Activated T-cell treated with anti-CD3 and anti-CD28 coated beads, Interleukin-2, amount 50 U/mL, for 4 hours (primary cell): Measurements from ENCODE around the gene EGR1. TPM values are rescaled to one million over a fixed set of nuclear protein-coding genes. Genes with fewer than 3 reads are reported as not detected.
A peak's percentile ranks its signal among the peaks of the same experiment; 100 is the strongest.

Experiments used
- ATAC-seq, 2 donors: fragments of 200-7000 bp; cut with Tn5 transposase; one replicate each; pipeline ENCODE4 v1.10.0; 2021
- DNase-seq: peaks from one replicate; pipeline ENCODE4 v3.0.0-alpha.2; 2020
- H3K27me3 Mint-ChIP-seq: one replicate; pipeline ENCODE4 v1.8.0; 2021; ENCODE audit warnings: low read depth, mixed read lengths
- H3K36me3 Mint-ChIP-seq: one replicate; pipeline ENCODE4 v1.8.0; 2022; ENCODE audit warnings: mixed read lengths; ENCODE audit not compliant: insufficient read depth
- H3K4me1 Mint-ChIP-seq: one replicate; pipeline ENCODE4 v1.8.0; 2021; ENCODE audit warnings: low read depth, mixed read lengths
- H3K4me3 Mint-ChIP-seq: one replicate; pipeline ENCODE4 v1.8.0; 2021; ENCODE audit warnings: mild to moderate bottlenecking, moderate library complexity, mixed read lengths
- H3K9me3 Mint-ChIP-seq: one replicate; pipeline ENCODE4 v1.8.0; 2021; ENCODE audit warnings: mixed read lengths
- total RNA-seq, 3 donors: library from RNA; stranded (reverse); gene quantifications; one replicate each; pipeline ENCODE4 v1.2.1, GENCODE V29; 2021

The EGR1 gene
- total RNA-seq, 3 donors from 2014 or later, result 18.9 to 26.4 (median 20.0) TPM

DNA sequence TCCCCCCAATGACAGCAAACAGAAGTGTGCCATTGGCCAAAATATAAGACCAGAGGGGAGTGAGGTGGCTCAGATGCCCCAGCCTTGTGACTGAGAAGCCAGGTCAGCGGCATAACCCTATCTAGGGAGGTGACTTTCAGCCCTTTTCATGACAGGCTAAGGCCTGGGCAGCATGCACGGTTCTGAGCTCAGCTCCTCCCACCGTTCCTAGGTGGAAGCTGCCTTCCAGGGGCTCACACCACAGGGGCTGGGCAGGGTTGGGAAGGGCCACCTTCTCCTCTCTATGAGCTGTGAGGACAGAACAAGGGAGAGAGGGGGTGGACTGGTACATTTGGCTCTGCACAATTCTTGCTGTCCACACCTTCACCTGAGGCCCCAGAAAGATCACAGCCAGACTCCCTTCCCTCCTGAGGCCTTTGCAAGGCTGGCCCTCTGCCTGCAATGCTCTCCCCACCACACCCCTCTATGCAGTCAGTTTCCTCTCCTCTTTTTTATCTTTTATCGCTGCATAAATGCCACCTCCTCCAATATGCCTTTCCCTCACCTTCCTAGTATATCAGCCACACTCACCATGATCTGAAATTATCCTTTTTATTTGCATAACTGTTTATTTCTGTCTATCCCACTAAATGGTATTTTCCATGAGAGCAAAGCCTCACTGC is 5.1 kb upstream of the EGR1 start:
- H3K27me3 Mint-ChIP-seq, result no peaks in the 10 kb centered on the region
- H3K36me3 Mint-ChIP-seq, result no peaks in the 10 kb centered on the region
- no peaks in the 10 kb centered on the region for H3K9me3 Mint-ChIP-seq
- DNase-seq (no peak), ATAC-seq (no peak)
- H3K4me3 Mint-ChIP-seq, result no peak overlapping the region
- peaks cover 39% of the 10 kb centered on the region for H3K4me1 Mint-ChIP-seq

DNA sequence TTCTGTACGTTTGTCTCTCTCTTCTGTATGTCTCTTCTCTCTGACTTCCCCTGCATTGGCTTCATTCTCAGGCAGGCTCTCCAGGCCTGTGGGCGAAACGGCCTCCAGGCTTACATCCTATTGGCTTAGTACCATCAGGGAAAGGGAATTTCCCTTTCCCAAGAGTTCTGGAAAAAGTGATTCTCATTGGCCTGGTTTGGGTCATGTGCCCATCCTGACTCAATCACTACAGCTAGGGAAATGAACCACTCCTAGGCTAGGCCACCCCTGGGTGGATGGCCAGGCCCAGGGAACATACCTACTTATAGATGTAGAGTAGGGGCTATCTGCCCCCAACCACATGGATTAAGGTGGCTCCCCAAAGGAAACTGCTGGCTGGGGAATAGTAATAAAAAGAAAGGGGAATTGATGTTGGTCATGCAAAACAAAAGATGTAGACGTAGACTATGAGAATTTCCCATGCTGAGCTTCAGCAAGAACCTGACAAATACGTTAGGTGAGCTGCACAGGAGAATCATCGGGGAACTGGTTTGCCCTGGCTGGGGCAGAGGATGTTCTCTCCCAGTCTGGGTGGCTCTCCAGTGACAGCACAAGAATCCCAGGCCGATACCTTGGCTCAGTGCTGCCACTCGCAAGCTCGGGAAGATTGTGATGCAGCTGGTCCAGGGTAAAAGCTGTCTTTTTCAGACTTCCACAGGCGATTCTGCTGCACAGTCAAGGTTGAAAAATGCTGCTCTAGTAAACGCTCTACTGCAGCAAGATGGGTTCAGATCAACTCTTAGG is 3.7 kb upstream of the EGR1 start:
- peaks cover 41% of the 10 kb centered on the region for H3K4me1 Mint-ChIP-seq
- no peak overlapping the region for H3K4me3 Mint-ChIP-seq
- no peaks in the 10 kb centered on the region for H3K9me3 Mint-ChIP-seq
- peaks cover under 1% of the 10 kb centered on the region for H3K36me3 Mint-ChIP-seq
- DNase-seq (no peak), ATAC-seq (no peak)
- H3K27me3 Mint-ChIP-seq, result no peaks in the 10 kb centered on the region

DNA sequence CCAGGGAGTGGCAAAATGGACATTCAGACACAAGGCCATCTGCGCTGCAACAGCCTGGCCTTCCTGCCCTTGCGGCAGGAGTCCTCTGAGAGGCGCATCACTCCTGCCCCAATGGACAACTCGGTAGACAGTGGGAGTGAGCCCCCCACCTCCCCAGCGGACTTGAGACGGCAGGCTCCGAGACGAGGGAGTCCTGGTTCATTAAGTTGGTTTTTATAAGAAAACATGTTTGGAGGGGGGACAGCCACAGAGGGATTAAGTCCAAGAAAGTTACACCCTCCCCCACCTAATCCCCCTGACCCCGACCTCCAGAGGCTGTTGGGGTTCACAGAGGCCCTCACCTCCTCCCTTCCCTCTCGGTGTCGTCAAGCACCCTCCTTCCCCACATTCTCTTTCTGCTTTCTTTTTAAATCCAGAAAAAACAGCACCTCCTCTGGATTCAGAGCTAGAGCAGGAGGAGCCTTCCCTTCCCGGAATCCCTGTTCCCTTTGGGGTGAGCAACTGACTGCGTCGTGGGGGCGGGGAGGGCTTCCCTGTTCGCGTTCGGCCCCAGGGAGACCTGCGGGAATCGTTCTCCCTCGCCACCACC is 1.8 kb upstream of the EGR1 start:
- peaks cover 20% of the 10 kb centered on the region for H3K36me3 Mint-ChIP-seq
- peaks cover 50% of the 10 kb centered on the region for H3K4me1 Mint-ChIP-seq
- ATAC-seq, result no peak
- peak overlapping the region; percentile 86 for H3K4me3 Mint-ChIP-seq
- H3K27me3 Mint-ChIP-seq, result no peaks in the 10 kb centered on the region
- DNase-seq, result no peak
- H3K9me3 Mint-ChIP-seq, result no peaks in the 10 kb centered on the region

DNA sequence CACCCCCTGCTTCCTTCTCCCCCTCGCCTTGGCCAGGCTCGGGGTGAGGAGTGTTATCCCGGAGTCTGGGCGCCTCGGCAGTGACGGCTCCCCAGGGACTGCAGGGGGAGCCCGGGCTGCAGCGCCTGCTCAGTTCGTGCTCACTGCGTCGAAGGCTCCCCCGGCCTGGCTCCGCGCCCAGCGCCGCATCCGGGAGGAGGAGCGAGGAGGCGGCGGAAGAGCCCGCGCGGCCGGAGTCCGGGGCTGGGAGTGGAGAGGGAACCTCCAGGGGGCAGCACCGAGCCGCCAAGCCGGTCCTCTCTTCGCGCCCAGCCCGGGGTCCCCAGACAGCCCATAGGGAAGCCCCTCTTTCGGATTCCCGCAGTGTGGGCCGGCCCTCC is 1.3 kb upstream of the EGR1 start:
- peak; percentile 92 for DNase-seq
- no peaks in the 10 kb centered on the region for H3K27me3 Mint-ChIP-seq
- peaks cover 48% of the 10 kb centered on the region for H3K4me1 Mint-ChIP-seq
- H3K9me3 Mint-ChIP-seq, result no peaks in the 10 kb centered on the region
- H3K4me3 Mint-ChIP-seq, result peak overlapping the region; percentile 86
- peak; percentile 61 to 68 for ATAC-seq
- H3K36me3 Mint-ChIP-seq, result peaks cover 21% of the 10 kb centered on the region

DNA sequence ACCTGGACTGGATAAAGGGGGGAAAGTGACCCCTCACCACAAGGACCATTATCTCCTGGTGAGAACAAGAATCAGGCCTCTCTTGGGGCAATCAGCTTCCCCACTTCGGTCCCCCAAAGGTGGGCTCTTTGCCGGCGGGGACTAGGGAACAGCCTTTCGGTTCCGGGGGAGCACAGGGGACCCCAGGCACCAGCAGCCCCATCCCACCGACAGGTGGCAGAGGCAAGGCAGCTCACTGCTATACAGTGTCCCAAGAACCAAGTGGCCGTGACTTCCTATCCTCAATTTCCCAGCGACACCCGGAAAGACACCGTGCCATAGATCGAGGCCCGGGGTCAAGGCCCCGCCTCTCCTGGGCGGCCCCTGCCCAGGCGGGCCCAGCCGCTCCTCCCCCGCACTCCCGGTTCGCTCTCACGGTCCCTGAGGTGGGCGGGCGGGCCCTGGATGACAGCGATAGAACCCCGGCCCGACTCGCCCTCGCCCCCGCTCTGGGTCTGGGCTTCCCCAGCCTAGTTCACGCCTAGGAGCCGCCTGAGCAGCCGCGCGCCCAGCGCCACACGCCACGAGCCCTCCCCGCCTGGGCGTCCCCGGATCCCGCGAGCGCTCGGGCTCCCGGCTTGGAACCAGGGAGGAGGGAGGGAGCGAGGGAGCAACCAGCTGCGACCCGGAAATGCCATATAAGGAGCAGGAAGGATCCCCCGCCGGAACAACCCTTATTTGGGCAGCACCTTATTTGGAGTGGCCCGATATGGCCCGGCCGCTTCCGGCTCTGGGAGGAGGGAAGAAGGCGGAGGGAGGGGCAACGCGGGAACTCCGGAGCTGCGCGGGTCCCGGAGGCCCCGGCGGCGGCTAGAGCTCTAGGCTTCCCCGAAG is 655 bp upstream of the EGR1 start:
- peak; percentile 94 for DNase-seq
- Mint-ChIP-seq H3K36me3 (peaks cover 21% of the 10 kb centered on the region), H3K4me1 (peaks cover 41% of the 10 kb centered on the region), H3K4me3 (peak overlapping the region; percentile 86), H3K9me3 (no peaks in the 10 kb centered on the region), H3K27me3 (no peaks in the 10 kb centered on the region)
- peak; percentile 77 to 79 for ATAC-seq

DNA sequence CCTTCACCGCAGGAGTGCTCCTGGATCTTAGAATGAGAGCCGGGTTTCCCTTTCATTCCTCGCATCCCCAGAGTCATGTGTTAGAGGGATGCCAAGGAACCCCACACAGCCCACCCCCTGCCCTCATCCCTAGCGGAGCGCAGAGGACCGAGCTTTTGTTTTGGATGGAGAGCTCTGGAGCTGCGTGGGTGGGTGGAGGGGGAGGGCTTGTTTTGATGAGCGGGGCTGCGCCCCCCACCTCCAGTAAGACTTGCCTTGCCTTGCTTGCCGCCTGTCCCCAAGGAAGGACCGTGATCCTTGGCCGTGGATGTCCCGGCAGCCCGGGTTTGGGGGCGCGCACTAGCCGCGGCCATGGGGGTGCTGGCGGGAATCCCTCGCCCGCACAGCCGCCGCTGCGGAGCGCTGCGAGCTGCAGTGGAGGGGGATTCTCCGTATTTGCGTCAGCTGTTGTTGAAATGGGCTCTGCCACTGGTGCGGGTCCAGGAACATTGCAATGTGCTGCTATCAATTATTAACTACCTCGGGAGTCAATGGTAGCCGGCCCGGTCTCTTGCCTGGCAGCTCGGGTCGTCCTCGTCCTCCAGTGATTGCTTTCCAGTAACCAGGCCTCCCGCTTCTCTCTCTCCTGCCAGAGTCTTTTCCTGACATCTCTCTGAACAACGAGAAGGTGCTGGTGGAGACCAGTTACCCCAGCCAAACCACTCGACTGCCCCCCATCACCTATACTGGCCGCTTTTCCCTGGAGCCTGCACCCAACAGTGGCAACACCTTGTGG is 1.0 kb downstream of the EGR1 start:
- H3K4me1 Mint-ChIP-seq, result peaks cover 26% of the 10 kb centered on the region
- H3K9me3 Mint-ChIP-seq, result no peaks in the 10 kb centered on the region
- H3K36me3 Mint-ChIP-seq, result peaks cover 21% of the 10 kb centered on the region
- H3K27me3 Mint-ChIP-seq, result no peaks in the 10 kb centered on the region
- DNase-seq (peak; percentile 36), ATAC-seq (no peak)
- H3K4me3 Mint-ChIP-seq, result peak overlapping the region; percentile 86

DNA sequence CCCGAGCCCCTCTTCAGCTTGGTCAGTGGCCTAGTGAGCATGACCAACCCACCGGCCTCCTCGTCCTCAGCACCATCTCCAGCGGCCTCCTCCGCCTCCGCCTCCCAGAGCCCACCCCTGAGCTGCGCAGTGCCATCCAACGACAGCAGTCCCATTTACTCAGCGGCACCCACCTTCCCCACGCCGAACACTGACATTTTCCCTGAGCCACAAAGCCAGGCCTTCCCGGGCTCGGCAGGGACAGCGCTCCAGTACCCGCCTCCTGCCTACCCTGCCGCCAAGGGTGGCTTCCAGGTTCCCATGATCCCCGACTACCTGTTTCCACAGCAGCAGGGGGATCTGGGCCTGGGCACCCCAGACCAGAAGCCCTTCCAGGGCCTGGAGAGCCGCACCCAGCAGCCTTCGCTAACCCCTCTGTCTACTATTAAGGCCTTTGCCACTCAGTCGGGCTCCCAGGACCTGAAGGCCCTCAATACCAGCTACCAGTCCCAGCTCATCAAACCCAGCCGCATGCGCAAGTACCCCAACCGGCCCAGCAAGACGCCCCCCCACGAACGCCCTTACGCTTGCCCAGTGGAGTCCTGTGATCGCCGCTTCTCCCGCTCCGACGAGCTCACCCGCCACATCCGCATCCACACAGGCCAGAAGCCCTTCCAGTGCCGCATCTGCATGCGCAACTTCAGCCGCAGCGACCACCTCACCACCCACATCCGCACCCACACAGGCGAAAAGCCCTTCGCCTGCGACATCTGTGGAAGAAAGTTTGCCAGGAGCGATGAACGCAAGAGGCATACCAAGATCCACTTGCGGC is 1.8 kb downstream of the EGR1 start:
- DNase-seq, result peak; percentile 27
- Mint-ChIP-seq H3K4me3 (peak overlapping the region; percentile 86), H3K9me3 (no peaks in the 10 kb centered on the region), H3K4me1 (peaks cover 23% of the 10 kb centered on the region), H3K27me3 (no peaks in the 10 kb centered on the region), H3K36me3 (peaks cover 21% of the 10 kb centered on the region)
- ATAC-seq, result no peak

DNA sequence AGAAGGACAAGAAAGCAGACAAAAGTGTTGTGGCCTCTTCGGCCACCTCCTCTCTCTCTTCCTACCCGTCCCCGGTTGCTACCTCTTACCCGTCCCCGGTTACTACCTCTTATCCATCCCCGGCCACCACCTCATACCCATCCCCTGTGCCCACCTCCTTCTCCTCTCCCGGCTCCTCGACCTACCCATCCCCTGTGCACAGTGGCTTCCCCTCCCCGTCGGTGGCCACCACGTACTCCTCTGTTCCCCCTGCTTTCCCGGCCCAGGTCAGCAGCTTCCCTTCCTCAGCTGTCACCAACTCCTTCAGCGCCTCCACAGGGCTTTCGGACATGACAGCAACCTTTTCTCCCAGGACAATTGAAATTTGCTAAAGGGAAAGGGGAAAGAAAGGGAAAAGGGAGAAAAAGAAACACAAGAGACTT is 2.4 kb downstream of the EGR1 start:
- DNase-seq, result no peak
- Mint-ChIP-seq H3K27me3 (no peaks in the 10 kb centered on the region), H3K9me3 (no peaks in the 10 kb centered on the region), H3K36me3 (peaks cover 21% of the 10 kb centered on the region), H3K4me1 (peaks cover 23% of the 10 kb centered on the region), H3K4me3 (peak overlapping the region; percentile 86)
- no peak for ATAC-seq

DNA sequence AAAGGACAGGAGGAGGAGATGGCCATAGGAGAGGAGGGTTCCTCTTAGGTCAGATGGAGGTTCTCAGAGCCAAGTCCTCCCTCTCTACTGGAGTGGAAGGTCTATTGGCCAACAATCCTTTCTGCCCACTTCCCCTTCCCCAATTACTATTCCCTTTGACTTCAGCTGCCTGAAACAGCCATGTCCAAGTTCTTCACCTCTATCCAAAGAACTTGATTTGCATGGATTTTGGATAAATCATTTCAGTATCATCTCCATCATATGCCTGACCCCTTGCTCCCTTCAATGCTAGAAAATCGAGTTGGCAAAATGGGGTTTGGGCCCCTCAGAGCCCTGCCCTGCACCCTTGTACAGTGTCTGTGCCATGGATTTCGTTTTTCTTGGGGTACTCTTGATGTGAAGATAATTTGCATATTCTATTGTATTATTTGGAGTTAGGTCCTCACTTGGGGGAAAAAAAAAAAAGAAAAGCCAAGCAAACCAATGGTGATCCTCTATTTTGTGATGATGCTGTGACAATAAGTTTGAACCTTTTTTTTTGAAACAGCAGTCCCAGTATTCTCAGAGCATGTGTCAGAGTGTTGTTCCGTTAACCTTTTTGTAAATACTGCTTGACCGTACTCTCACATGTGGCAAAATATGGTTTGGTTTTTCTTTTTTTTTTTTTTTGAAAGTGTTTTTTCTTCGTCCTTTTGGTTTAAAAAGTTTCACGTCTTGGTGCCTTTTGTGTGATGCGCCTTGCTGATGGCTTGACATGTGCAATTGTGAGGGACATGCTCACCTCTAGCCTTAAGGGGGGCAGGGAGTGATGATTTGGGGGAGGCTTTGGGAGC is 3.1 kb downstream of the EGR1 start:
- H3K27me3 Mint-ChIP-seq, result no peaks in the 10 kb centered on the region
- peaks cover 21% of the 10 kb centered on the region for H3K36me3 Mint-ChIP-seq
- no peaks in the 10 kb centered on the region for H3K9me3 Mint-ChIP-seq
- ATAC-seq (no peak), DNase-seq (no peak)
- peak overlapping the region; percentile 86 for H3K4me3 Mint-ChIP-seq
- peaks cover 23% of the 10 kb centered on the region for H3K4me1 Mint-ChIP-seq

DNA sequence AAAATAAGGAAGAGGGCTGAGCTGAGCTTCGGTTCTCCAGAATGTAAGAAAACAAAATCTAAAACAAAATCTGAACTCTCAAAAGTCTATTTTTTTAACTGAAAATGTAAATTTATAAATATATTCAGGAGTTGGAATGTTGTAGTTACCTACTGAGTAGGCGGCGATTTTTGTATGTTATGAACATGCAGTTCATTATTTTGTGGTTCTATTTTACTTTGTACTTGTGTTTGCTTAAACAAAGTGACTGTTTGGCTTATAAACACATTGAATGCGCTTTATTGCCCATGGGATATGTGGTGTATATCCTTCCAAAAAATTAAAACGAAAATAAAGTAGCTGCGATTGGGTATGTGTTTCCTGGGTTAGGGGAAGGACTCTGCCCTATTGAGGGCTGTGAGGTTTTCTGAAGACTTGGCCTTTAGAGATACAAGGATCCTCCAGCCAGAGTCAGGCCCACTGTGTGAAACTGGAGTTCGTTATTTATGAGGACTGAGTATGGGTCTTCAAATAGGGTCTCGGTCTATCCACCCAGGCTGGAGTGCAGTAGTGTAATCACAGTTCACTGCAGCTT is 3.8 kb downstream of the EGR1 start:
- DNase-seq (no peak), ATAC-seq (no peak)
- no peaks in the 10 kb centered on the region for H3K27me3 Mint-ChIP-seq
- peak overlapping the region; percentile 42 for H3K4me3 Mint-ChIP-seq
- peaks cover 21% of the 10 kb centered on the region for H3K36me3 Mint-ChIP-seq
- H3K4me1 Mint-ChIP-seq, result peaks cover 23% of the 10 kb centered on the region
- H3K9me3 Mint-ChIP-seq, result no peaks in the 10 kb centered on the region

DNA sequence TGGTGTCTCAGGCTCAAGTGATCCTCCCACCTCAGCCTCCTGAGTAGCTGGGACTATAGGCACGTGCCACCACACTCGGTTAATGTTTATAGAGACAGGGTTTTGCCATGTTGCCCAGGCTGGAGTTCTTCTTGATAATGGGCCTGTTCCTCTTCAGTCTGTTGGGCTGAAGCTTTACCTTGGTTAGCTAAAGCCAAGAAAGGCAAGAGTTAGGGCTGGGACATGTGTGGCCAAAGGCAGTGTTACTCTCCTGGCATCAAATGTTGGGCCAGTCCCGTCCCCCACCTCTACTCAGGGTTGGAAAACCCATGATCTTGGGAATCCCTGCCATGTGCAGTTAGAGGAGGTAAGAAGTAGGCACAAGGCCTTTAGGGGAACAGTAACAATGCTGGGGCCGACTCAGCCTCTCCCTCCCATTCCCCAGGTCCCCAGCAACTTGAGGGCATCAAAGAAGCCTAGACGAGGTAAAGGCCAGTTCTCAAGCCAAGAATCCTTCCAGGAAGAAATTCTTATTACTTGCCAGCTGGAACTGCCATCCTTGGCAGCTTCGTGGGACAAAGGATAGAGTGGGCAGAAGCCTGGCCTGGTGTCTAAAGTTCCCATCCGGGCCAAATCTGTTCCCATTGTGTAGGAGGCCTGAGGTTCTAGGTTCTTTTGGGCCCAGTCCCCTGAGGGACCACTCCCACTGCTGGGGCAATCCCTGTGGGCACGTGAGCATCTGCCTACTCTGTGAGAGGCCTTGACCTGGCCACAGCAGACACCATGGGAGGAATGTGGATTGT is 4.5 kb downstream of the EGR1 start:
- no peaks in the 10 kb centered on the region for H3K27me3 Mint-ChIP-seq
- H3K4me1 Mint-ChIP-seq, result peaks cover 23% of the 10 kb centered on the region
- H3K4me3 Mint-ChIP-seq, result no peak overlapping the region
- ATAC-seq (no peak), DNase-seq (peak; percentile 39)
- H3K9me3 Mint-ChIP-seq, result no peaks in the 10 kb centered on the region
- H3K36me3 Mint-ChIP-seq, result peaks cover 21% of the 10 kb centered on the region
